ENCODE measurements around the gene SPATA31C1.
"Not testable (repeated sequence)": the region's sequence is repeated elsewhere in the genome, so short reads cannot be mapped to it uniquely, and the experiment has no call there.

Gene SPATA31C1

DNA sequence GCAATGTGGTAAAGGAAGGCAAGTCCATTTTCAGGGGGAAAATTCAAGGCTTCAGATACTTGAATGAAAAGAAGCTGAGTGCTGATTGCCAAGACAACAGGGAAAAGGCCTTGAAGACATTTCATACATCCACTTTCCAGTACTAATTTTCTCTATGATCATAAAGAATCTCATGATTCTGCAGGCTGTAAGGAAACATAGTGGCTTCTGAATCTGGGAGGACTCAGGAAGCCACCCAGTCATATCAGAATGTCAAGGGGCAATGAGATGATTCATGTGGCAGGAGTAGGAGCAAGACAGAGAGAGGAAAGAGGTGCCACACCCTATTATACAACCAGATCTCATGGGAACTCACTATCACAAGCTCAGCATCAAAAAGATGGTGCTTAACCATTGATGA lies 11.4 kb downstream of the SPATA31C1 start:
- H3K4me3 ChIP-seq, H3K27ac ChIP-seq: not testable (repeated sequence)

GRCh38 chr9:87934444-87934843 lies 16.7 kb downstream of the SPATA31C1 start:
- not testable (repeated sequence) for H3K4me3 ChIP-seq, H3K27ac ChIP-seq

GRCh38 chr9:87937352-87937751 lies 19.6 kb downstream of the SPATA31C1 start:
- H3K4me3 ChIP-seq, H3K27ac ChIP-seq: not testable (repeated sequence)

- H3K27ac ChIP-seq, H3K4me3 ChIP-seq: not testable (repeated sequence)
Observed at GRCh38 chr9:87937918-87938317, 20.2 kb downstream of the SPATA31C1 start.

GRCh38 chr9:87938336-87938735 lies 20.6 kb downstream of the SPATA31C1 start:
- H3K4me3 ChIP-seq, H3K27ac ChIP-seq: not testable (repeated sequence)

DNA sequence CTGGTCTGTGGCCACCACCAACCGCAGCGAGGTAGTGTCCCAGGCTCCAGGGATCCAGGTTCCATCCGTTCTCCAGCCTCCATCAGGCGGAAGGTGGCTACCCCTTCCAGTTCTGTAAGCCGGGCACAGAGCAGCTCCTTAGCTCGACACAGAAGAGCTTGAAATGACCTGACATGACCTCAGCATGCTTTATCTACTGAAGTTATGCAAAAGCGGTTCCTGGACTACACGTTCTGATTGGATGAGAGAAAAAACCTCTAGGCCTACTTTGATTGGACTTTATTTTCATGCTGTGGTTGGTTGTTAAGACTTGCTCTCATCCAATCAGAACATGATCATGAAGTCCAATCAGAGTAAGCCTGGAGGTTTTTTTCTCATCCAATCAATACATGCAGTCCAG lies 21.3 kb downstream of the SPATA31C1 start:
- H3K27ac ChIP-seq, H3K4me3 ChIP-seq: not testable (repeated sequence)

- H3K4me3 ChIP-seq: no peak overlapping the region
- no peak overlapping the region for H3K27ac ChIP-seq
Observed at GRCh38 chr9:87944096-87944495, 26.3 kb downstream of the SPATA31C1 start.

GRCh38 chr9:87944682-87945081 lies 26.9 kb downstream of the SPATA31C1 start:
- Histone ChIP-seq H3K4me3 (no peak overlapping the region), H3K27ac (no peak overlapping the region)

DNA sequence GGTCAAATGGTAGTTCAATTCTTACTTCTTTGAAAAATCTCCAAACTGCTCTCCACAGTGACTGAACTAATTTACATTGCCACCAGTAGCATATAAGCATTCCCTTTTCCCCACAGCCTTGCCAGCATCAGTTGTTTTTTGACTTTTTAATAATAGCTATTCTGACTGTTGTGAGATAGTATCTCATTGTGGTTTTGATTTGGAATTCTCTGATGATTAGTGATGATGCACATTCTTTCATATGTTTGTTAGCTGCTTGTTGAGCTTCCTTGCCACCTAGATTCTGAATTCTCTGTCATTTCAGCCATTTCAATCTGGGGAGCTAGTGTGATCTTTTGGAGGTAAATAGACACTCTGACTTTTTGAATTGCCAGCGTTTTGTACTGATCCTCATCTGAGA lies 32.5 kb downstream of the SPATA31C1 start:
- H3K4me3 ChIP-seq: no peak overlapping the region
- no peak overlapping the region for H3K27ac ChIP-seq

- no peak overlapping the region for H3K4me3 ChIP-seq
- no peak overlapping the region for H3K27ac ChIP-seq
Observed at GRCh38 chr9:87950765-87951488, 33.2 kb downstream of the SPATA31C1 start.

DNA sequence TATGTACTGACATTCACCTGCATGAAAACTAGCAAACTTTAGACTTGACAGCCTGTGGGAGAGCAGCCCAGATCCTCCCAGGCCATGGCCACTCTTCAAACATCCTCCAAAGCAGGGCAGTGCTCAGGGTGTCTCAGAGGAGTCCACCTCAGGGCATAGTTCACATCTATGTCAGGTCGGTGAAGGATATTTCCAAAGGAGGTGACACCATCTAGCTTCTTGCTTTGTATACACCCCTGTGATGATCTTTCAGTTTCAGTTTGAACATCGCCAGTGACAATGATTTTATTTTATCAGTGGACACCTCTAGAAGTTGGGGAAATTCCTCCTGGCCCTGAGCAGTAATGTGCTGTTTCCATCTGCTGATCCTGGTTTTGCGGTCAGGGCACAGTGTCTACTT lies 36.5 kb downstream of the SPATA31C1 start:
- no peak overlapping the region for H3K27ac ChIP-seq

DNA sequence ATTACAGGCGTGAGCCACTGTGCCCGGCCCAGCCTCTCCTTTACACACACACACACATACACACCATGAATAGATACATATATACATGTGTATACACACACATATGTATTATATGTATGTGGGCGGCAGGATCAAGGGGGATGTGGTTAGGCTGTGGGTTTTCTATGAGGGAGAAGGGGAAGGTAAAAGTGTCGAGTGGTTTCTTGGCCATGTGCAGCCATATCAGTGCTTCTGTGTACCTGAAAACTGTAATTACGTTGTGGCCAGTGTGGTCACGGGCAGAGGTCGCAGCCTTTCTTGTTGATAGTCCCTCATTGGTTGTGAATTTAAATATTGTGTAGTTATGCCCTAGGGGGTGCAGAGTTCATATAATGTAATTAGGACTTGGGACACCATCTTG lies 40.1 kb downstream of the SPATA31C1 start:
- H3K27ac ChIP-seq: no peak overlapping the region
- no peak overlapping the region for H3K4me3 ChIP-seq

More for the DNA sequence above, 36.5 kb downstream of the SPATA31C1 start:
- H3K4me3 ChIP-seq: no peak overlapping the region

GRCh38 chr9:87958591-87958990 lies 40.8 kb downstream of the SPATA31C1 start:
- H3K27ac ChIP-seq: no peak overlapping the region
- no peak overlapping the region for H3K4me3 ChIP-seq

- no peak overlapping the region for H3K27ac ChIP-seq
- no peak overlapping the region for H3K4me3 ChIP-seq
Observed at GRCh38 chr9:87959916-87960581, 42.3 kb downstream of the SPATA31C1 start.

DNA sequence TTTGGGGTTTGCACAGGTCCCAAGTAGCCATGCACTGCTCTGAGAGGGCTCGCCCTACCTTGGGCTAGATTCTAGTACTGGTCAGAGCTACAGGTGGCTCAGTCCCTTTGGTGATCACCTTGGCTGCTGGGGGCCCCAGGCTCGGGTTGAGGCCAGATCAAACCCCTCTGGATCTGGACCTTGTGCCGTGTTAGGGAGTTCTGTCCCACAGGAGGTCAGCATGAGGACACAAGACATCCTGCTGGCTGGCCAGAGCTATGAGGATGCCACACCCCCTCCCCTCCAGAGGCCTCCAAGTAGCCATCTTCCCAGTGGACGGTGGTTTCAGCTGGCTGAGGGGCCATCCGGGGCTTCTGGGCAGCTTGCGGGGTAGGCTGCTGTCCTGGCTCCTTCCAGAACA lies 46.0 kb downstream of the SPATA31C1 start:
- H3K27ac ChIP-seq: no peak overlapping the region
- no peak overlapping the region for H3K4me3 ChIP-seq

DNA sequence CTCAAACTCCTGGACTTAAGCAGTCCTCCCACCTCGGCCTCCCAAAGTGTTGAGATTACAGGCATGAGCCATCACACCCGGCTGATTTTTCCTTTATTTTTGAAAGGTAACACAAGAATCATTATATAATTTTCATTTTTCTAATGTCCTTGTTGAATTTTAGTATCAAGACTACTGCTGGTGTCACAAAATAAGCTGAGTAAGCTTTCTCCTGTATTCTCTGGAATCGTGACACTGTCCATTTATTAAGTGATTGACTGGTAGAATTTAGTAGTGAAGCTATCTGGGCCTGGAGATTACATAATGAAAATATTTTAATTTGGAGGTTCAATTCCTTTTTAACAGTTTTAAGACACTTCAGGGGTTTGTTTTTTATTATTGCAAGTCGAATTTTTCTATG lies 47.1 kb downstream of the SPATA31C1 start:
- Histone ChIP-seq H3K4me3 (no peak overlapping the region), H3K27ac (no peak overlapping the region)

GRCh38 chr9:87968155-87968554 lies 50.4 kb downstream of the SPATA31C1 start:
- Histone ChIP-seq H3K27ac (no peak overlapping the region), H3K4me3 (no peak overlapping the region)

GRCh38 chr9:87970602-87971001 lies 52.8 kb downstream of the SPATA31C1 start:
- no peak overlapping the region for H3K4me3 ChIP-seq
- H3K27ac ChIP-seq: no peak overlapping the region

GRCh38 chr9:87973122-87973521 lies 55.4 kb downstream of the SPATA31C1 start:
- Histone ChIP-seq H3K27ac (no peak overlapping the region), H3K4me3 (no peak overlapping the region)
